Muscle of leg (tissue), 11 donors: ENCODE measurements around the gene MRGPRD. TPM values are rescaled to one million over a fixed set of nuclear protein-coding genes. Genes with fewer than 3 reads are reported as not detected.

Experiments used
- DNase-seq: peaks from one replicate; pipeline ENCODE4 v3.0.0; 2013
- H3K27ac ChIP-seq: one replicate; pipeline ENCODE4 v1.5.1; 2013; ENCODE audit warnings: mild to moderate bottlenecking, low read length, control low read depth
- H3K27me3 ChIP-seq: one replicate; pipeline ENCODE4 v1.6.1; 2013; ENCODE audit warnings: low read length; ENCODE audit not compliant: control insufficient read depth, insufficient read depth
- H3K36me3 ChIP-seq: one replicate; pipeline ENCODE4 v1.6.1; 2013; ENCODE audit warnings: low read length; ENCODE audit not compliant: control insufficient read depth, insufficient read depth
- H3K4me1 ChIP-seq: one replicate; pipeline ENCODE4 v1.6.1; 2013; ENCODE audit warnings: low read length; ENCODE audit not compliant: control insufficient read depth, insufficient read depth
- H3K4me3 ChIP-seq: one replicate; pipeline ENCODE4 v1.5.1; 2013; ENCODE audit warnings: low read length, control low read depth
- H3K9me3 ChIP-seq: replicated peaks from 2 replicates; pipeline ENCODE4 v1.6.1; 2013; ENCODE audit warnings: low read depth, low read length; ENCODE audit not compliant: control insufficient read depth
- WGBS: methylation state at CpG from one replicate; pipeline ENCODE4 v1.1.5; 2013; ENCODE audit warnings: missing lambda C conversion rate; ENCODE audit not compliant: insufficient coverage; 5-methylcytosine and 5-hydroxymethylcytosine counted together
- polyA plus RNA-seq, 8 donors: library from polyadenylated mRNA; unstranded; fragments of 120-200 nt; gene quantifications; one replicate each; pipeline versions ENCODE4 v1.2.1 to v1.2.3, GENCODE V29; 2013; ENCODE audit warnings: inconsistent platforms in 1 of 8, low replicate concordance in 1 of 8; ENCODE audit not compliant: insufficient read length in 8 of 8, insufficient read depth in 1 of 8
- total RNA-seq: library from RNA; stranded (reverse); fragments of 120-200 nt; gene quantifications from one replicate; pipeline ENCODE4 v1.2.4, GENCODE V29; 2013

MRGPRD gene
- total and polyA plus RNA-seq, 9 donors: 0.25 to 0.60 (median 0.27) TPM; not detected in 6

GRCh38 chr11:68932933-68933577, 47.7 kb downstream of the MRGPRD start:
- no peak overlapping the region for H3K27ac ChIP-seq
- no peaks in the 10 kb centered on the region for H3K9me3 ChIP-seq
- peaks cover 95% of the 10 kb centered on the region for H3K36me3 ChIP-seq
- H3K4me3 ChIP-seq: no peak overlapping the region
- H3K27me3 ChIP-seq: no peaks in the 10 kb centered on the region
- no peak for DNase-seq
- H3K4me1 ChIP-seq: peaks cover 5% of the 10 kb centered on the region
- 93% methylated on average over 15 of the region's 24 CpGs for WGBS

GRCh38 chr11:68932358-68932757, 48.4 kb downstream of the MRGPRD start:
- Histone ChIP-seq H3K36me3 (peaks cover 95% of the 10 kb centered on the region), H3K27ac (no peak overlapping the region), H3K9me3 (no peaks in the 10 kb centered on the region), H3K4me1 (peaks cover 11% of the 10 kb centered on the region), H3K4me3 (no peak overlapping the region), H3K27me3 (no peaks in the 10 kb centered on the region)
- DNase-seq: no peak
- WGBS: 83% methylated on average over 2 of the region's 7 CpGs

- peaks cover 11% of the 10 kb centered on the region for H3K4me1 ChIP-seq
- H3K27ac ChIP-seq: no peak overlapping the region
- no peak for DNase-seq
- peaks cover 4% of the 10 kb centered on the region for H3K9me3 ChIP-seq
- H3K36me3 ChIP-seq: peaks cover 95% of the 10 kb centered on the region
- no peaks in the 10 kb centered on the region for H3K27me3 ChIP-seq
- 90% methylated on average over 14 of the region's 17 CpGs for WGBS
- H3K4me3 ChIP-seq: no peak overlapping the region
Measured at GRCh38 chr11:68931911-68932310, 48.9 kb downstream of the MRGPRD start.

GRCh38 chr11:68930991-68931855, 49.6 kb downstream of the MRGPRD start:
- H3K27me3 ChIP-seq: no peaks in the 10 kb centered on the region
- H3K36me3 ChIP-seq: peaks cover 95% of the 10 kb centered on the region
- H3K27ac ChIP-seq: no peak overlapping the region
- no peak overlapping the region for H3K4me3 ChIP-seq
- peaks cover 11% of the 10 kb centered on the region for H3K4me1 ChIP-seq
- 84% methylated on average over 19 of the region's 21 CpGs for WGBS
- no peak for DNase-seq
- H3K9me3 ChIP-seq: peaks cover 10% of the 10 kb centered on the region

Other genes with a start within 250 kb of the MRGPRD start
- 0.09 TPM for gene TESMIN, start 229.5 kb downstream of the MRGPRD start, total RNA-seq
- under 1 TPM; 0.20 to 0.71 (median 0.45) TPM for gene TESMIN, start 229.5 kb downstream of the MRGPRD start, polyA plus RNA-seq
- gene CPT1A, start 139.1 kb downstream of the MRGPRD start, total RNA-seq: 10.0 TPM
- 10 to 100 TPM in 6 of 8 donors, 1 to 10 TPM in 2; 9.2 to 15.4 (median 12.0) TPM for gene CPT1A, start 139.1 kb downstream of the MRGPRD start, polyA plus RNA-seq
- gene MRPL21, start 77.2 kb downstream of the MRGPRD start, total RNA-seq: 74.8 TPM
- gene MRPL21, start 77.2 kb downstream of the MRGPRD start, polyA plus RNA-seq: 10 to 100 TPM; 41.0 to 57.2 (median 49.0) TPM
- gene IGHMBP2, start 77.1 kb downstream of the MRGPRD start, total RNA-seq: 7.6 TPM
- gene IGHMBP2, start 77.1 kb downstream of the MRGPRD start, polyA plus RNA-seq: 10 to 100 TPM; 10.1 to 13.2 (median 12.1) TPM
- 10.2 TPM for gene MRGPRF, start 32.3 kb upstream of the MRGPRD start, total RNA-seq
- 10 to 100 TPM; 17.1 to 27.2 (median 20.2) TPM for gene MRGPRF, start 32.3 kb upstream of the MRGPRD start, polyA plus RNA-seq
- 6.8 TPM for gene TPCN2, start 67.9 kb upstream of the MRGPRD start, total RNA-seq
- 1 to 10 TPM; 6.4 to 9.9 (median 8.1) TPM for gene TPCN2, start 67.9 kb upstream of the MRGPRD start, polyA plus RNA-seq
- gene SMIM38, start 174.9 kb upstream of the MRGPRD start, total RNA-seq: 0.98 TPM
- under 1 TPM; 0.11 to 0.55 (median 0.26) TPM for gene SMIM38, start 174.9 kb upstream of the MRGPRD start, polyA plus RNA-seq